ENCODE data around the gene CALD1. TPM values are rescaled to one million over a fixed set of nuclear protein-coding genes. Genes with fewer than 3 reads are reported as not detected.
A peak's percentile ranks its signal among the peaks of the same experiment; 100 is the strongest.

The CALD1 gene
- total RNA-seq, 3 donors from 2014 or later, result 1.4 to 2.7 (median 1.6) TPM

GRCh38 chr7:134903073-134903790 is 123.8 kb downstream of the CALD1 start:
- Mint-ChIP-seq H3K27me3 (ENCODE audit: low read depth) (no peaks in the 10 kb centered on the region), H3K4me1 (ENCODE audit: low read depth) (no peaks in the 10 kb centered on the region), H3K4me3 (no peak overlapping the region), H3K36me3 (ENCODE audit: insufficient read depth) (no peaks in the 10 kb centered on the region), H3K9me3 (no peaks in the 10 kb centered on the region)
- DNase-seq (no peak), ATAC-seq (no peak)

- peaks cover 2% of the 10 kb centered on the region for H3K4me1 Mint-ChIP-seq (ENCODE audit: low read depth)
- DNase-seq (no peak), ATAC-seq (no peak)
- H3K9me3 Mint-ChIP-seq, result no peaks in the 10 kb centered on the region
- no peak overlapping the region for H3K4me3 Mint-ChIP-seq
- H3K27me3 Mint-ChIP-seq (ENCODE audit: low read depth), result no peaks in the 10 kb centered on the region
- H3K36me3 Mint-ChIP-seq (ENCODE audit: insufficient read depth), result no peaks in the 10 kb centered on the region
These were observed 125.9 kb downstream of the CALD1 start for GRCh38 chr7:134905375-134905774.

GRCh38 chr7:134907000-134907399 is 127.6 kb downstream of the CALD1 start:
- Mint-ChIP-seq H3K4me1 (ENCODE audit: low read depth) (peaks cover 2% of the 10 kb centered on the region), H3K36me3 (ENCODE audit: insufficient read depth) (no peaks in the 10 kb centered on the region), H3K4me3 (no peak overlapping the region), H3K27me3 (ENCODE audit: low read depth) (no peaks in the 10 kb centered on the region), H3K9me3 (no peaks in the 10 kb centered on the region)
- DNase-seq, result no peak
- ATAC-seq, result no peak

DNA sequence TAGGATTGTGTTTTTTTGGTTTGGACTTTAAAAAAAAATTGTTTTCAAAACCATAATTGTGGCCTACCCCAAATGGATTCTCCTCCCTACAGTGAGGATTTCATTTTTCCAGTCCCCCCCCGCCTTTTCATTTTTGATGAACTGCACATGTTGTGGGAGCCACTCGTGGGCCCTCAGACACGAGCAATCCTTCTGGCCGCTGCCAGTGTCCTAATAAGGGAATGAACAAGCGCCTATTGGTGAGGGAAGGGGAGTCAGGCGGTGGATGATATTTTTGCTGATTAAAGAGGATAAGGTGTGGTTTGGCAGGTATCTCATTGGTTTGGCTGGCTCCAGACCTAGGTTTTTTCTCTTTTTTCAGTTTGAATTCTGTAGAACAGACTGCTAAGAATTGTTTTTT is 128.2 kb downstream of the CALD1 start:
- no peak overlapping the region for H3K4me3 Mint-ChIP-seq
- no peaks in the 10 kb centered on the region for H3K36me3 Mint-ChIP-seq (ENCODE audit: insufficient read depth)
- H3K9me3 Mint-ChIP-seq, result no peaks in the 10 kb centered on the region
- H3K27me3 Mint-ChIP-seq (ENCODE audit: low read depth), result no peaks in the 10 kb centered on the region
- peaks cover 2% of the 10 kb centered on the region for H3K4me1 Mint-ChIP-seq (ENCODE audit: low read depth)
- DNase-seq (no peak), ATAC-seq (no peak)

GRCh38 chr7:134908289-134908688 is 128.9 kb downstream of the CALD1 start:
- Mint-ChIP-seq H3K4me3 (no peak overlapping the region), H3K36me3 (ENCODE audit: insufficient read depth) (no peaks in the 10 kb centered on the region), H3K9me3 (no peaks in the 10 kb centered on the region), H3K27me3 (ENCODE audit: low read depth) (no peaks in the 10 kb centered on the region), H3K4me1 (ENCODE audit: low read depth) (peaks cover 2% of the 10 kb centered on the region)
- no peak for DNase-seq
- ATAC-seq, result no peak

DNA sequence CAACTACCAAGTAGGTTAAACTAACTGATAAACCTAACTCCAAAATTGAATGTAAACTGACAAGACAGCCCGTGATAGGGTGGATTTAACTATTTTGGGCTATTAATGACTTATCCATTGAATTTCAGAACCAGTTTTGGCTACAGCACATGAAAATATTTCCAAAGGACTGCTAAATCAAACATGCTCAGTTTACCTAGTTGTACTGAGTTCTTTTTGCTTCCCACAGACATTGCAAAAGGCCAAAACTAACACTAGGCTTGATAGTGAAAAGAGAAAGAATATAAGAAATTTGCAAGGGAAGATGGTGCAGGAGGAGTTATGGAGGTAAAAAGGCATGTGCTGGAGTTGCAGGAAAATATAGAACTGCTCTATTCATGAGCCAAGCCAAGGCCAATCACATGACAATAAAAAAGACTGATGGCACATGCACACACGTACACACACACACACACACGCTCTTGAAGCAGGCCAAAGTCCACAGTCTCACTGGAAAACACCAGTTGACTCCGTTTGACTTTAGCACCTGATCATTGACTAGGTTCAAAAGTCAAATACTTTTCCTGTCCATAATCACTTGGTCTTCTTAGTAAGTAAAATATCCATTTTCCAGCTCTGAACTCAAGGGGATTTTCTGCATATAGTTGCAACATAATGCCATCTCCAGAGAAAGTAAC is 130.9 kb downstream of the CALD1 start:
- no peak for ATAC-seq
- Mint-ChIP-seq H3K36me3 (ENCODE audit: insufficient read depth) (no peaks in the 10 kb centered on the region), H3K27me3 (ENCODE audit: low read depth) (no peaks in the 10 kb centered on the region), H3K4me1 (ENCODE audit: low read depth) (peaks cover 2% of the 10 kb centered on the region), H3K9me3 (no peaks in the 10 kb centered on the region), H3K4me3 (no peak overlapping the region)
- no peak for DNase-seq

DNA sequence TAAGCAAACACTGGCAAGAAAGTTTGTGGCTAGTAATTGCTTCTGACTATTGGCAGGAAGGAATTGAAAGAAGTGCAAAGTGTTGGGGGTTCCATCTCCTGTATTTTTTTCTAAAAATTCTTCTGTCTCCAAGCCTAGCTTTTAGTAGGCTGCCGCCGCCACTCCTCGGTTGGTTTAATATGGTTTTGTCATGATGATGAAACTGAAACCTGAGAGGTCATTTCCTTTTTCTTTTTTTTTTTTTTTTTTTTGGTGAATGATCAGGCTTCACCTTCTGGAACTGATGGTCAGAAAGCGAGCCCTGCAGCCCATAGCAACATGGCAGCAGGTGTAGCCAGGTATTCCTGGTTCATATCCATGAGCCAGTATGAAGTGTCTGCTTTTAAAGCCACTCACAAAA is 131.5 kb downstream of the CALD1 start:
- Mint-ChIP-seq H3K36me3 (ENCODE audit: insufficient read depth) (no peaks in the 10 kb centered on the region), H3K9me3 (no peaks in the 10 kb centered on the region), H3K4me1 (ENCODE audit: low read depth) (peaks cover 2% of the 10 kb centered on the region), H3K27me3 (ENCODE audit: low read depth) (no peaks in the 10 kb centered on the region), H3K4me3 (no peak overlapping the region)
- ATAC-seq, result no peak
- DNase-seq, result no peak

DNA sequence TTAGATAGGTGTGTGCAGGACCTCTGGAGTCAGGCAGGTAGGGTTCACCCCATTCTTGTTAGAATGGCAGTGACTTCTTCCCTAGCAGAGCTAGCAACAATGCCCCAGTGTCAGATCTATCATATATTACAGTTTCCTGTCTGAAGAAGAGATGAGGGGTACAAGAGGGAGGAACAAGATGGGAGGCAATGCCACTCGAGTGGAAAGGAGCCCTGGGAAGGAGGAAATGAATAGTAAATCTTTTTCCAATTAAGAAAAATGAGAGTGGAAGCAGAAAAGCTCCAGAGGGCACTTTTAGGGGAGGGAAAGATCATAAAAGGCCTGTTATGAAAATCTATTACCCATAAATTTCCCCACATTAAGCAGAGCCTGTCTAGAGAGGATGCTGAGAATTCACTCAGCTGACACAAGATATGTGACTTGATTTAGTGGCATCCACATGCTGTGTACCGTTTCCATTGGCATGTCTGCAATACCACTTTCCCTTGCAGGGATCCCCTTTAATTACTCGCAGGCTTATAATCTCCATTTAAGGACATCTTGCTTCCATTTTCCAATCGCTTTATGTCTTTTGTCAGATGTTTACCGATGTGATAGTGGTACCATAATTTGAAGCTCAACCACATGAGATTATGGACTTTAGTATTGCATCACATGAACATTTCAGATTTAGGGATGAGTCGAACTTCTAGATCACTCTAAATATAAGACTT is 136.9 kb downstream of the CALD1 start:
- no peaks in the 10 kb centered on the region for H3K9me3 Mint-ChIP-seq
- H3K36me3 Mint-ChIP-seq (ENCODE audit: insufficient read depth), result no peaks in the 10 kb centered on the region
- DNase-seq (no peak), ATAC-seq (no peak)
- H3K27me3 Mint-ChIP-seq (ENCODE audit: low read depth), result no peaks in the 10 kb centered on the region
- peaks cover 5% of the 10 kb centered on the region for H3K4me1 Mint-ChIP-seq (ENCODE audit: low read depth)
- H3K4me3 Mint-ChIP-seq, result no peak overlapping the region

GRCh38 chr7:134919240-134919641 is 139.8 kb downstream of the CALD1 start:
- Mint-ChIP-seq H3K4me1 (ENCODE audit: low read depth) (peaks cover 5% of the 10 kb centered on the region), H3K27me3 (ENCODE audit: low read depth) (no peaks in the 10 kb centered on the region), H3K36me3 (ENCODE audit: insufficient read depth) (no peaks in the 10 kb centered on the region), H3K9me3 (no peaks in the 10 kb centered on the region), H3K4me3 (no peak overlapping the region)
- DNase-seq (no peak), ATAC-seq (no peak)

GRCh38 chr7:134920026-134920753 is 140.8 kb downstream of the CALD1 start:
- DNase-seq (no peak), ATAC-seq (peak in 1 of 2 donors; percentile 67)
- Mint-ChIP-seq H3K36me3 (ENCODE audit: insufficient read depth) (no peaks in the 10 kb centered on the region), H3K9me3 (peaks cover 3% of the 10 kb centered on the region), H3K4me1 (ENCODE audit: low read depth) (peaks cover 5% of the 10 kb centered on the region), H3K4me3 (no peak overlapping the region), H3K27me3 (ENCODE audit: low read depth) (no peaks in the 10 kb centered on the region)

DNA sequence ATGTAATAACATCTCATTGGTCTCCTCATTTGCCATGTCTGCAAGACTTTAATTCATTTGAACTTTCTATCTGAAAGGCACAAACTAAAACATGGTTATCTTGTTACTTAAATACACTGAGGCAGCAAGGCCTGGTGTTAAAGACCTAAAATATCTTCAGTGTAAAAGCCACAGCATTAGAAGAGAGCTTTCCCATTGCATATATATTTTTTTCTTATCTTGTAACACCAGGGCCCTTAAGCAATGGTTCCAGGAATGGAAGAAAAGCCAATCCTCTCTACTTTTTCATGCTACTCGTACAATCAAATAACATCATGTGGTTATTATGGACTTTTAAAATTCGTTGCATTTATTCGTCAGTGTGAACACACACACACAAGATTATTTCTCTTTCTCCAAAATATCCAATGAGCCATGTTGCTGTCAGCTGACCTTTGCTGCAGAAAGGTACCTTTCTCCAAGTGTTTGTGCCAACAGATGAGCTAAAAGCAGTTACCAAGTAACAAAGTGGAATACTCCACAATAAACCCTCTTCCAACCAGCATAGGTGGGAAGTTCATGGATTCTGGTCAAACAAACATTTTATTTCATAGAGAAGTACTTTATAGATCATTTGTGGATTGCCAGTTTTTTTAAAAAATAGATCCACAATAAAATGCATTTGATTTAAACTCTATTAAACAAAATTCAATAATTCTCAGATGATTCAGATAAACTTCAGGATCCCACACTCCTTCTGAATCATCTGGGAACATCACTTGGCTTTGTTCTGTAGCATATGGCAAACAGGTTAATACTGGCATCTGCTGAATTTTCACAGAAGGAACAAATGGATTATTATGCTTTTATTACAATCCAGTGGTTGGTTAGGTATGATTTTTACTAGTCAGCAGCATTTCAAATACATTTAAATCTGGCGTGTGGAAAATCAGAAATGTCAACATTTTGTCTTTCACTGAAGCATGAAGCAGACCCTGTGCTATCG is 143.6 kb downstream of the CALD1 start:
- Mint-ChIP-seq H3K36me3 (ENCODE audit: insufficient read depth) (no peaks in the 10 kb centered on the region), H3K27me3 (ENCODE audit: low read depth) (no peaks in the 10 kb centered on the region), H3K4me3 (no peak overlapping the region), H3K9me3 (peaks cover 3% of the 10 kb centered on the region), H3K4me1 (ENCODE audit: low read depth) (peaks cover 5% of the 10 kb centered on the region)
- no peak for ATAC-seq
- no peak for DNase-seq

DNA sequence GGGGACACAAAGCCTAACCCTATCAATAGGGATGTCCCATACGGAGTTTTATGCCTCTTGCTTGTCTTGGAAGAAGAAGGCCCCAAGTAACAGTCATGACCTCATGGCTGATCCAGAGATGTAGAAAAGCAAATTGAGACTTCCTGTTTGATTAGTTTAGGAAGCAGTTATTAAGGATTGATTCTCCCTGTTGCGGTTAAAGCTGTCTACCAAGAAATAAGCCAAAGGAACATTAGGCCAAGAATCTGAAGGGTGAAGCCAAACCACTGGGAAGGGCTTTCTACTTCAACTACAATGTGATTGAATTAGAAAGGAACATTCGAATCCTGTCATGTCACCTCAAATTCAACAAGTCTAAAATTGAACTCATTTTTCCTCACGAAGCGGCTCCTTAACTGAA is 146.3 kb downstream of the CALD1 start:
- DNase-seq (no peak), ATAC-seq (no peak)
- Mint-ChIP-seq H3K9me3 (peaks cover 3% of the 10 kb centered on the region), H3K4me3 (no peak overlapping the region), H3K36me3 (ENCODE audit: insufficient read depth) (no peaks in the 10 kb centered on the region), H3K27me3 (ENCODE audit: low read depth) (no peaks in the 10 kb centered on the region), H3K4me1 (ENCODE audit: low read depth) (no peaks in the 10 kb centered on the region)

GRCh38 chr7:134926396-134926795 is 147.0 kb downstream of the CALD1 start:
- H3K9me3 Mint-ChIP-seq, result peaks cover 3% of the 10 kb centered on the region
- H3K27me3 Mint-ChIP-seq (ENCODE audit: low read depth), result no peaks in the 10 kb centered on the region
- ATAC-seq, result no peak
- H3K36me3 Mint-ChIP-seq (ENCODE audit: insufficient read depth), result no peaks in the 10 kb centered on the region
- H3K4me3 Mint-ChIP-seq, result no peak overlapping the region
- no peaks in the 10 kb centered on the region for H3K4me1 Mint-ChIP-seq (ENCODE audit: low read depth)
- DNase-seq, result no peak
